MCF 10A (cell line): Measurements from ENCODE around the gene SPATA1. TPM values are rescaled to one million over a fixed set of nuclear protein-coding genes. Genes with fewer than 3 reads are reported as not detected.

Experiments used
- BruUV-seq: library from RNA; stranded (reverse); fragments of 400-500 nt; replicated peaks from 2 replicates; lab custom pipeline; 2021; lab: Mats Ljungman, UMichigan
- CTCF ChIA-PET: fragments of 300-600 bp; sonication (Branson Sonifier 250); formaldehyde crosslinking; extraction: SDS; loops from one replicate; lab custom pipeline; 2021; ENCODE audit warnings: antibody characterized with exemption, inconsistent platforms; lab: Yijun Ruan, JAX
- POLR2A ChIA-PET: fragments of 300-600, 350-650 bp; sonication (Branson Sonifier 250); formaldehyde crosslinking; extraction: SDS; loops from one replicate; lab custom pipeline; 2020; ENCODE audit warnings: antibody characterized with exemption, inconsistent platforms; lab: Yijun Ruan, JAX
- DNase-seq: peaks from one replicate; pipeline ENCODE4 v3.0.0-alpha.2; 2018; ENCODE audit not compliant: unreplicated experiment
- H3K27ac Mint-ChIP-seq: one replicate; pipeline ENCODE4 v1.8.0; 2022; ENCODE audit warnings: mild to moderate bottlenecking, low read depth, mixed read lengths; ENCODE audit not compliant: unreplicated experiment
- H3K27me3 Mint-ChIP-seq: one replicate; pipeline ENCODE4 v1.8.0; 2022; ENCODE audit warnings: mixed read lengths; ENCODE audit not compliant: insufficient read depth, unreplicated experiment
- H3K36me3 Mint-ChIP-seq: one replicate; pipeline ENCODE4 v1.8.0; 2022; ENCODE audit warnings: mild to moderate bottlenecking, moderate library complexity, mixed read lengths; ENCODE audit not compliant: insufficient read depth, unreplicated experiment
- H3K4me1 Mint-ChIP-seq: one replicate; pipeline ENCODE4 v1.8.0; 2022; ENCODE audit warnings: mixed read lengths; ENCODE audit not compliant: insufficient read depth, unreplicated experiment
- H3K4me3 Mint-ChIP-seq: one replicate; pipeline ENCODE4 v1.8.0; 2022; ENCODE audit warnings: mild to moderate bottlenecking, moderate library complexity, mixed read lengths; ENCODE audit not compliant: unreplicated experiment
- H3K9me3 Mint-ChIP-seq: one replicate; pipeline ENCODE4 v1.8.0; 2022; ENCODE audit warnings: mixed read lengths; ENCODE audit not compliant: unreplicated experiment
- CTCF ChIP-seq: fragments of 200-600 bp; IDR thresholded peaks from one replicate; pipeline ENCODE4 v1.8.0; 2022; ENCODE audit warnings: antibody characterized with exemption, mild to moderate bottlenecking; ENCODE audit not compliant: unreplicated experiment
- intact Hi-C: fragments of 100-400 bp; cut with micrococcal nuclease; formaldehyde crosslinking; loops from 2 replicates; pipeline ENCODE4 v1.14.1; 2022
- total RNA-seq: library from RNA; stranded (reverse); gene quantifications from 2 replicates; pipeline ENCODE4 v1.2.3, GENCODE V29; 2022

SPATA1 gene
- total RNA-seq, 1 experiment from 2014 or later: 1.0 TPM

- H3K27me3 Mint-ChIP-seq: no peaks in the 10 kb centered on the region
- no peak for DNase-seq
- H3K27ac Mint-ChIP-seq: no peak overlapping the region
- BruUV-seq: no TSS peak
- intact Hi-C loops: no loop called here
- H3K4me1 Mint-ChIP-seq: peaks cover 17% of the 10 kb centered on the region
- POLR2A ChIA-PET: interaction anchor here (0.8 to 2.2 kb wide), 2 partner anchors 24 to 119 kb away, joined by 3 to 16 read pairs; partner anchors contain the start of gene CTBS
- TF ChIP-seq CTCF: no peak
- CTCF ChIA-PET: interaction anchor here (0.9 kb wide), 1 partner anchor 22 kb away, joined by 3 read pairs; no protein-coding TSS in a partner anchor
- H3K4me3 Mint-ChIP-seq: no peak overlapping the region
- H3K36me3 Mint-ChIP-seq: no peaks in the 10 kb centered on the region
- no peaks in the 10 kb centered on the region for H3K9me3 Mint-ChIP-seq
Measured at GRCh38 chr1:84598418-84598817, 92.2 kb downstream of the SPATA1 start.

GRCh38 chr1:84598846-84599741 lies 92.9 kb downstream of the SPATA1 start:
- DNase-seq: peak; percentile 36
- Mint-ChIP-seq H3K36me3 (no peaks in the 10 kb centered on the region), H3K27me3 (no peaks in the 10 kb centered on the region), H3K4me1 (peaks cover 23% of the 10 kb centered on the region), H3K9me3 (no peaks in the 10 kb centered on the region), H3K4me3 (peak overlapping the region; percentile 41), H3K27ac (peak overlapping the region; percentile 87)
- POLR2A ChIA-PET: interaction anchor here (0.8 to 2.2 kb wide), 3 partner anchors 12 to 119 kb away, joined by 3 to 16 read pairs (median 4); partner anchors contain the start of gene CTBS
- intact Hi-C loops: no loop called here
- CTCF ChIA-PET: interaction anchor here (0.7 to 0.9 kb wide), 2 partner anchors 21 to 339 kb away, joined by 3 to 7 read pairs; no protein-coding TSS in a partner anchor
- TF ChIP-seq CTCF: no peak
- BruUV-seq: no TSS peak

- no peak for TF ChIP-seq CTCF
- H3K9me3 Mint-ChIP-seq: peaks cover 3% of the 10 kb centered on the region
- no TSS peak for BruUV-seq
- H3K36me3 Mint-ChIP-seq: no peaks in the 10 kb centered on the region
- H3K4me1 Mint-ChIP-seq: peaks cover 29% of the 10 kb centered on the region
- intact Hi-C loops: no loop called here
- CTCF ChIA-PET: interaction anchor here (1.0 to 2.7 kb wide), 3 partner anchors 8 to 159 kb away, joined by 3 to 7 read pairs (median 3); no protein-coding TSS in a partner anchor
- no peak for DNase-seq
- no peak overlapping the region for H3K27ac Mint-ChIP-seq
- no peaks in the 10 kb centered on the region for H3K27me3 Mint-ChIP-seq
- POLR2A ChIA-PET: interaction anchor here (1.4 to 2.2 kb wide), 2 partner anchors 14 to 27 kb away, joined by 4 to 16 read pairs; partner anchors contain the start of gene CTBS
- no peak overlapping the region for H3K4me3 Mint-ChIP-seq
Measured at GRCh38 chr1:84600796-84601195, 94.6 kb downstream of the SPATA1 start.

- Mint-ChIP-seq H3K9me3 (peaks cover 14% of the 10 kb centered on the region), H3K36me3 (no peaks in the 10 kb centered on the region), H3K4me3 (peak overlapping the region; percentile 73), H3K4me1 (peaks cover 29% of the 10 kb centered on the region), H3K27ac (no peak overlapping the region), H3K27me3 (no peaks in the 10 kb centered on the region)
- BruUV-seq: no TSS peak
- POLR2A ChIA-PET: interaction anchor here (0.8 to 3.4 kb wide), 9 partner anchors 10 to 161 kb away, joined by 3 to 61 read pairs (median 5); partner anchors contain the start of genes CTBS, GNG5 and SPATA1
- no peak for DNase-seq
- no peak for TF ChIP-seq CTCF
- CTCF ChIA-PET: interaction anchor here (0.6 to 3.5 kb wide), 13 partner anchors 9 to 447 kb away, joined by 3 to 12 read pairs (median 4); partner anchors contain the start of gene CTBS
- intact Hi-C loops: no loop called here
Measured at GRCh38 chr1:84603223-84603622, 97.0 kb downstream of the SPATA1 start.
